GM23338 (cell line): Measurements from ENCODE around the gene THADA. TPM values are rescaled to one million over a fixed set of nuclear protein-coding genes. Genes with fewer than 3 reads are reported as not detected.

ENCODE experiments used
- ATAC-seq: fragments of 200-7000 bp; cut with Tn5 transposase; 3 replicates; pipeline ENCODE4 v1.9.1; 2020
- DNase-seq: peaks from one replicate; pipeline ENCODE4 v3.0.0-alpha.2; 2015; ENCODE audit warnings: low spot score
- H2AFZ ChIP-seq: fragments of 200-600 bp; sonication (generic); 2 replicates; pipeline ENCODE4 v1.8.0; 2016; ENCODE audit warnings: antibody characterized with exemption, mild to moderate bottlenecking, moderate library complexity
- H3F3A ChIP-seq: fragments of 200-600 bp; sonication (generic); replicated peaks from 2 replicates; pipeline ENCODE4 v1.8.0; 2017; ENCODE audit warnings: antibody characterized with exemption, mixed run types, low read depth
- H3K27ac ChIP-seq: fragments of 200-600 bp; sonication (generic); 2 replicates; pipeline ENCODE4 v1.6.1; 2016; ENCODE audit warnings: low read depth
- H3K27me3 ChIP-seq: fragments of 200-600 bp; sonication (generic); 2 replicates; pipeline ENCODE4 v1.8.0; 2016; ENCODE audit warnings: mild to moderate bottlenecking, mixed run types, moderate library complexity; ENCODE audit not compliant: insufficient read depth
- H3K36me3 ChIP-seq: fragments of 200-600 bp; sonication (generic); 2 replicates; pipeline ENCODE4 v1.8.0; 2016; ENCODE audit warnings: mild to moderate bottlenecking; ENCODE audit not compliant: insufficient read depth
- H3K4me1 ChIP-seq: fragments of 200-600 bp; sonication (generic); 2 replicates; pipeline ENCODE4 v1.8.0; 2016; ENCODE audit warnings: mild to moderate bottlenecking, moderate library complexity; ENCODE audit not compliant: insufficient read depth
- H3K4me2 ChIP-seq: fragments of 200-600 bp; sonication (generic); 2 replicates; pipeline ENCODE4 v1.7.1; 2017; ENCODE audit warnings: mixed run types
- H3K4me3 ChIP-seq: fragments of 200-600 bp; sonication (generic); 2 replicates; pipeline ENCODE4 v1.6.1; 2016; ENCODE audit warnings: mixed run types
- H3K79me2 ChIP-seq: fragments of 200-600 bp; sonication (generic); replicated peaks from 2 replicates; pipeline ENCODE4 v1.8.0; 2017; ENCODE audit warnings: mild to moderate bottlenecking; ENCODE audit not compliant: insufficient read depth
- H3K9me2 ChIP-seq: fragments of 200-600 bp; sonication (generic); 2 replicates; pipeline ENCODE4 v1.8.0; 2017; ENCODE audit not compliant: insufficient read depth
- H4K20me1 ChIP-seq: fragments of 200-600 bp; sonication (generic); replicated peaks from 2 replicates; pipeline ENCODE4 v1.8.0; 2017; ENCODE audit warnings: mild to moderate bottlenecking; ENCODE audit not compliant: insufficient read depth
- H3K27ac Mint-ChIP-seq: 2 replicates; pipeline ENCODE4 v1.8.0; 2020; ENCODE audit warnings: inconsistent platforms, mild to moderate bottlenecking, moderate library complexity, mixed read lengths
- H3K27me3 Mint-ChIP-seq: 3 replicates; pipeline ENCODE4 v1.8.0; 2022; ENCODE audit warnings: low read depth, mild to moderate bottlenecking, moderate library complexity, mixed read lengths, inconsistent platforms; ENCODE audit not compliant: insufficient read depth, poor library complexity
- H3K36me3 Mint-ChIP-seq: 3 replicates; pipeline ENCODE4 v1.8.0; 2021; ENCODE audit warnings: low read depth, mild to moderate bottlenecking, inconsistent platforms, moderate library complexity, mixed read lengths
- H3K4me1 Mint-ChIP-seq: 3 replicates; pipeline ENCODE4 v1.8.0; 2020; ENCODE audit warnings: mild to moderate bottlenecking, inconsistent platforms, mixed read lengths
- H3K4me3 Mint-ChIP-seq: 3 replicates; pipeline ENCODE4 v1.8.0; 2021; ENCODE audit warnings: moderate library complexity, mild to moderate bottlenecking, inconsistent platforms, mixed read lengths
- H3K9me3 Mint-ChIP-seq: 3 replicates; pipeline ENCODE4 v1.8.0; 2020; ENCODE audit warnings: moderate library complexity, mild to moderate bottlenecking, inconsistent platforms, mixed read lengths
- CREB1 ChIP-seq: fragments of 250-450 bp; sonication (Bioruptor Pico); IDR thresholded peaks from 2 replicates; pipeline ENCODE4 v1.5.0; 2020; ENCODE audit warnings: low read depth, mild to moderate bottlenecking, moderate library complexity
- ETS1 ChIP-seq: IDR thresholded peaks from 2 replicates; pipeline ENCODE4 v1.6.1; 2016; ENCODE audit warnings: antibody characterized with exemption
- EZH2 ChIP-seq: fragments of 200-600 bp; sonication (generic); IDR thresholded peaks from one replicate; pipeline ENCODE4 v1.8.0; 2017; ENCODE audit warnings: antibody characterized with exemption, mild to moderate bottlenecking, low read depth; ENCODE audit not compliant: unreplicated experiment
- EZH2phosphoT487 ChIP-seq: fragments of 200-600 bp; sonication (generic); IDR thresholded peaks from one replicate; pipeline ENCODE4 v1.8.1; 2018; ENCODE audit warnings: antibody characterized with exemption; ENCODE audit not compliant: unreplicated experiment
- JUNB ChIP-seq: IDR thresholded peaks from one replicate; pipeline ENCODE4 v1.6.1; 2016; ENCODE audit warnings: antibody characterized with exemption; ENCODE audit not compliant: unreplicated experiment
- NANOG ChIP-seq: IDR thresholded peaks from 2 replicates; pipeline ENCODE4 v1.6.1; 2016; ENCODE audit warnings: antibody characterized with exemption, borderline replicate concordance
- POLR2AphosphoS5 ChIP-seq: IDR thresholded peaks from 2 replicates; pipeline ENCODE4 v1.6.1; 2016; ENCODE audit warnings: antibody characterized with exemption, low read depth
- STAT1 ChIP-seq: IDR thresholded peaks from one replicate; pipeline ENCODE4 v1.6.1; 2016; ENCODE audit warnings: antibody characterized with exemption; ENCODE audit not compliant: unreplicated experiment
- ZNF114 ChIP-seq: fragments of 250-450 bp; sonication (Bioruptor Pico); IDR thresholded peaks from 2 replicates; pipeline ENCODE4 v1.5.0; 2020; ENCODE audit warnings: mild to moderate bottlenecking, moderate library complexity
- ZNF331 ChIP-seq: fragments of 250-450 bp; sonication (Bioruptor Pico); IDR thresholded peaks from 2 replicates; pipeline ENCODE4 v1.5.0; 2020; ENCODE audit warnings: low read depth, mild to moderate bottlenecking, moderate library complexity
- ZNF462 ChIP-seq: fragments of 250-450 bp; sonication (Bioruptor Pico); IDR thresholded peaks from 2 replicates; pipeline ENCODE4 v1.5.0; 2020; ENCODE audit warnings: mild to moderate bottlenecking, moderate library complexity
- polyA plus RNA-seq: library from polyadenylated mRNA; unstranded; fragments of >200 nt; fragmentation: Nextera tagmentation; extraction: Ambion mirVana; gene quantifications from 2 replicates; pipeline ENCODE4 v1.2.1, GENCODE V29; 2016
- total RNA-seq: library from RNA; depleted of rRNA; stranded (reverse); fragments of >200 nt; shearing (Covaris generic); gene quantifications from 2 replicates; pipeline ENCODE4 v1.2.3, GENCODE V29; 2014
- TF ChIP-seq, protein P1 (sequence below): IDR thresholded peaks from one replicate; pipeline ENCODE4 v1.6.1; 2018; ENCODE audit warnings: antibody characterized with exemption; ENCODE audit not compliant: unreplicated experiment
- TF ChIP-seq, protein P2 (sequence below), 2 experiments: fragments of 200-600 bp in 1 of 2; sonication (generic) in 1 of 2; conservative IDR thresholded peaks; 2 replicates each; pipeline versions ENCODE4 v1.5.1 to v1.6.1; 2016 to 2017; ENCODE audit warnings: antibody characterized with exemption in 2 of 2, low read depth in 2 of 2, mild to moderate bottlenecking in 2 of 2, moderate library complexity in 1 of 2

Gene THADA
- total and polyA plus RNA-seq, 2 experiments from 2014 or later = 17.0 to 30.7 TPM

GRCh38 chr2:43383533-43383932 lies 212.3 kb downstream of the THADA start:
- Histone ChIP-seq H3K79me2 (no peaks in the 10 kb centered on the region), H3K9me2 (no peaks in the 10 kb centered on the region), H3K27ac (no peak overlapping the region), H3K4me2 (no peak overlapping the region), H3F3A (no peaks in the 10 kb centered on the region), H3K36me3 (no peaks in the 10 kb centered on the region), H4K20me1 (no peaks in the 10 kb centered on the region), H3K27me3 (no peaks in the 10 kb centered on the region), H2AFZ (no peak overlapping the region), H3K4me3 (no peak overlapping the region), H3K4me1 (no peaks in the 10 kb centered on the region)
- H3K4me3 Mint-ChIP-seq = no peak overlapping the region
- DNase-seq = no peak
- TF ChIP-seq POLR2AphosphoS5 = no peak
- TF ChIP-seq ZNF331 (CRISPR knock-in tag) = no peak
- TF ChIP-seq, protein P1, sequence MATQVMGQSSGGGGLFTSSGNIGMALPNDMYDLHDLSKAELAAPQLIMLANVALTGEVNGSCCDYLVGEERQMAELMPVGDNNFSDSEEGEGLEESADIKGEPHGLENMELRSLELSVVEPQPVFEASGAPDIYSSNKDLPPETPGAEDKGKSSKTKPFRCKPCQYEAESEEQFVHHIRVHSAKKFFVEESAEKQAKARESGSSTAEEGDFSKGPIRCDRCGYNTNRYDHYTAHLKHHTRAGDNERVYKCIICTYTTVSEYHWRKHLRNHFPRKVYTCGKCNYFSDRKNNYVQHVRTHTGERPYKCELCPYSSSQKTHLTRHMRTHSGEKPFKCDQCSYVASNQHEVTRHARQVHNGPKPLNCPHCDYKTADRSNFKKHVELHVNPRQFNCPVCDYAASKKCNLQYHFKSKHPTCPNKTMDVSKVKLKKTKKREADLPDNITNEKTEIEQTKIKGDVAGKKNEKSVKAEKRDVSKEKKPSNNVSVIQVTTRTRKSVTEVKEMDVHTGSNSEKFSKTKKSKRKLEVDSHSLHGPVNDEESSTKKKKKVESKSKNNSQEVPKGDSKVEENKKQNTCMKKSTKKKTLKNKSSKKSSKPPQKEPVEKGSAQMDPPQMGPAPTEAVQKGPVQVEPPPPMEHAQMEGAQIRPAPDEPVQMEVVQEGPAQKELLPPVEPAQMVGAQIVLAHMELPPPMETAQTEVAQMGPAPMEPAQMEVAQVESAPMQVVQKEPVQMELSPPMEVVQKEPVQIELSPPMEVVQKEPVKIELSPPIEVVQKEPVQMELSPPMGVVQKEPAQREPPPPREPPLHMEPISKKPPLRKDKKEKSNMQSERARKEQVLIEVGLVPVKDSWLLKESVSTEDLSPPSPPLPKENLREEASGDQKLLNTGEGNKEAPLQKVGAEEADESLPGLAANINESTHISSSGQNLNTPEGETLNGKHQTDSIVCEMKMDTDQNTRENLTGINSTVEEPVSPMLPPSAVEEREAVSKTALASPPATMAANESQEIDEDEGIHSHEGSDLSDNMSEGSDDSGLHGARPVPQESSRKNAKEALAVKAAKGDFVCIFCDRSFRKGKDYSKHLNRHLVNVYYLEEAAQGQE = no peak
- no peak for TF ChIP-seq EZH2phosphoT487
- no peak for TF ChIP-seq ZNF114 (CRISPR knock-in tag)
- no peak for TF ChIP-seq EZH2
- no peak for TF ChIP-seq CREB1 (CRISPR knock-in tag)
- TF ChIP-seq ZNF462 (CRISPR knock-in tag) = no peak
- TF ChIP-seq STAT1 = no peak
- TF ChIP-seq, protein P2, sequence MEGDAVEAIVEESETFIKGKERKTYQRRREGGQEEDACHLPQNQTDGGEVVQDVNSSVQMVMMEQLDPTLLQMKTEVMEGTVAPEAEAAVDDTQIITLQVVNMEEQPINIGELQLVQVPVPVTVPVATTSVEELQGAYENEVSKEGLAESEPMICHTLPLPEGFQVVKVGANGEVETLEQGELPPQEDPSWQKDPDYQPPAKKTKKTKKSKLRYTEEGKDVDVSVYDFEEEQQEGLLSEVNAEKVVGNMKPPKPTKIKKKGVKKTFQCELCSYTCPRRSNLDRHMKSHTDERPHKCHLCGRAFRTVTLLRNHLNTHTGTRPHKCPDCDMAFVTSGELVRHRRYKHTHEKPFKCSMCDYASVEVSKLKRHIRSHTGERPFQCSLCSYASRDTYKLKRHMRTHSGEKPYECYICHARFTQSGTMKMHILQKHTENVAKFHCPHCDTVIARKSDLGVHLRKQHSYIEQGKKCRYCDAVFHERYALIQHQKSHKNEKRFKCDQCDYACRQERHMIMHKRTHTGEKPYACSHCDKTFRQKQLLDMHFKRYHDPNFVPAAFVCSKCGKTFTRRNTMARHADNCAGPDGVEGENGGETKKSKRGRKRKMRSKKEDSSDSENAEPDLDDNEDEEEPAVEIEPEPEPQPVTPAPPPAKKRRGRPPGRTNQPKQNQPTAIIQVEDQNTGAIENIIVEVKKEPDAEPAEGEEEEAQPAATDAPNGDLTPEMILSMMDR (conservative IDR thresholded peaks at IDR 0.05; ENCODE audit: low read depth in 2 of 2) = no peak
- TF ChIP-seq JUNB = no peak
- no peak for TF ChIP-seq NANOG
- no peak for TF ChIP-seq ETS1
- H3K4me1 Mint-ChIP-seq = no peaks in the 10 kb centered on the region
- H3K9me3 Mint-ChIP-seq = no peaks in the 10 kb centered on the region
- H3K27me3 Mint-ChIP-seq = peaks cover 3% of the 10 kb centered on the region
- no peak overlapping the region for H3K27ac Mint-ChIP-seq
- H3K36me3 Mint-ChIP-seq = no peaks in the 10 kb centered on the region
- no peak for ATAC-seq
